HG02571 (cell line): Measurements from ENCODE around the gene PPME1.

ENCODE experiments used
- ATAC-seq: cut with Tn5 transposase; IDR thresholded peaks from one replicate; pipeline ENCODE4 v1.9.1; 2021; ENCODE audit warnings: mild to moderate bottlenecking, moderate library complexity; ENCODE audit not compliant: unreplicated experiment

PPME1 gene

GRCh38 chr11:74157169-74157568 is 13.9 kb upstream of the PPME1 start:
- ATAC-seq, result no peak

GRCh38 chr11:74159642-74160041 is 11.4 kb upstream of the PPME1 start:
- no peak for ATAC-seq

GRCh38 chr11:74162681-74163467 is 8.2 kb upstream of the PPME1 start:
- ATAC-seq, result no peak

GRCh38 chr11:74168838-74169237 is 2.3 kb upstream of the PPME1 start:
- no peak for ATAC-seq

GRCh38 chr11:74169738-74170458 is 1.2 kb upstream of the PPME1 start:
- ATAC-seq, result no peak

GRCh38 chr11:74171630-74171968 is 510 bp downstream of the PPME1 start:
- ATAC-seq, result no peak

- ATAC-seq, result no peak
Observed at GRCh38 chr11:74171997-74172396, 908 bp downstream of the PPME1 start.

GRCh38 chr11:74175920-74176319 is 4.8 kb downstream of the PPME1 start:
- no peak for ATAC-seq

GRCh38 chr11:74179234-74180052 is 8.4 kb downstream of the PPME1 start:
- ATAC-seq, result no peak

GRCh38 chr11:74182635-74183034 is 11.5 kb downstream of the PPME1 start:
- ATAC-seq, result no peak

- ATAC-seq, result no peak
Observed at GRCh38 chr11:74185285-74185684, 14.2 kb downstream of the PPME1 start.

GRCh38 chr11:74185695-74186094 is 14.6 kb downstream of the PPME1 start:
- ATAC-seq, result no peak

GRCh38 chr11:74195828-74196227 is 24.7 kb downstream of the PPME1 start:
- no peak for ATAC-seq

- ATAC-seq, result no peak
Observed at GRCh38 chr11:74196781-74197486, 25.8 kb downstream of the PPME1 start.

- ATAC-seq, result no peak
Observed at GRCh38 chr11:74203966-74204365, 32.9 kb downstream of the PPME1 start.

- no peak for ATAC-seq
Observed at GRCh38 chr11:74204701-74205100, 33.6 kb downstream of the PPME1 start.

- ATAC-seq, result no peak
Observed at GRCh38 chr11:74205181-74205580, 34.1 kb downstream of the PPME1 start.

GRCh38 chr11:74206746-74207145 is 35.7 kb downstream of the PPME1 start:
- ATAC-seq, result no peak

- no peak for ATAC-seq
Observed at GRCh38 chr11:74208507-74208906, 37.4 kb downstream of the PPME1 start.

- ATAC-seq, result no peak
Observed at GRCh38 chr11:74212533-74212932, 41.4 kb downstream of the PPME1 start.

- no peak for ATAC-seq
Observed at GRCh38 chr11:74220376-74220775, 49.3 kb downstream of the PPME1 start.
